Hematopoietic multipotent progenitor cell treated with erythropoietin and hydrocortisone succinate and interleukin-3 and kit ligand, for 6 days (in vitro differentiated cells): ENCODE data around the gene TOMM5.
"Not testable (repeated sequence)": the region's sequence is repeated elsewhere in the genome, so short reads cannot be mapped to it uniquely, and the experiment has no call there.

ENCODE experiments used
- DNase-seq: peaks from one replicate; pipeline ENCODE4 v3.0.0-alpha.2; 2015

Gene TOMM5

GRCh38 chr9:37609735-37610397 is 17.5 kb upstream of the TOMM5 start:
- DNase-seq: no peak

DNA sequence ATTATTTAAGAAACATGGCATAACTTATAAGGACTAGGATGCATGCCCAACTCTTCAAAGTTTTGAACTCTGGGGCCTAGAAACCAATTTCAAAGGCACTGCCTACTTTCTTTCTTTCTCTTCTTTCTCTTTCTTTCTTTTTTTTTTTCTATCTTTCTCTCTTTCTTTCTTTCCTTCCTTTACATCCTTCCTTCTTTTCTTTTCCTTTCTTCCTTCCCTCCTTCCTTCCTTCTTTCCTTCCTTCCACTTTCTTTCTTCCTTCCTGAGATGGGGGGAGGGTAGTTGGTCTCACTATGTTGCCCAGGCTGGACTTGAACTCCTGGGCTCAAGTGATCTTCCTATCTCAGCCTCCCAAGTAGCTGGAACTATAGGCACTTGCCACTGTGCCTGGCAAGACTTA is 15.9 kb upstream of the TOMM5 start:
- DNase-seq: no peak

- DNase-seq: no peak
Observed at GRCh38 chr9:37604296-37604695, 11.9 kb upstream of the TOMM5 start.

DNA sequence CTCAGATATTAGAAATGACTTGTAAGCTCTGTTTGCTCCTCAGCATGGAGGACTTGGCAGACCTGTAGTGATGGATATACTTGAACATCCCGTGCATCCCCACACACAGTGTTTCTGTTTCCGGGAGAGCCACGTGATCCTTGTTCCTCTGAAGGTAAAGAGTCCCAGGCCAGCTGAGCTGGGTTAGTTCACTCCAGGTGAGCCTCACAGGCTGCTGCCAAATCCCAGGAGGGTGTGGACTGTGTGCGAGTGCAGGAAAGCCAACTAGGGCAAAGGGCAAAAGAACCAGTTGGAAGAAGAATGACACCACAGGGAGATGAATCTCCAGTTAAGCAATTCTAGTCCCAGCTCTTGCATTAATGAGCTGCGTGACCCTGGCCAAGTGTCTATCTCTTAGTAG is 10.4 kb upstream of the TOMM5 start:
- DNase-seq: no peak

GRCh38 chr9:37602061-37602460 is 9.7 kb upstream of the TOMM5 start:
- not testable (repeated sequence) for DNase-seq

DNA sequence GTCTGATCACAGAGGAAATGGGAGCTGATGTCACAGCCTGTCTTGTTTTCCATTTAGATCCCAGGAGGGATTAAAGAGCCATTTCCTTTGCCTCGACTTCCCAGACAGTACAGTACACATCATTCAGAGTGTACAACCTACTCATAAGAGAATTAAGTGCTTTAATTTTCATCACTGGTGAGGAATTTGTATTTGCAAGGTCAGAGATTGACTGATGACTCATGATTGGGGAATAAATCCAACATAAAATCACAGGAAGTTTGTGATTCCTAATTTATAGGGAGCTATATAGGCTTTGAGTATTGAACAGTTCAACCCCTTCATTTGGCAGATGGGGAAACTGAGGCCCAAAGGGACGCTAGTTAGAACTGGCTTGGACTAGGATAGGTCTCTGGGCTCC is 4.1 kb upstream of the TOMM5 start:
- DNase-seq: no peak

GRCh38 chr9:37593883-37594448 is 1.6 kb upstream of the TOMM5 start:
- DNase-seq: peak; percentile 63

DNA sequence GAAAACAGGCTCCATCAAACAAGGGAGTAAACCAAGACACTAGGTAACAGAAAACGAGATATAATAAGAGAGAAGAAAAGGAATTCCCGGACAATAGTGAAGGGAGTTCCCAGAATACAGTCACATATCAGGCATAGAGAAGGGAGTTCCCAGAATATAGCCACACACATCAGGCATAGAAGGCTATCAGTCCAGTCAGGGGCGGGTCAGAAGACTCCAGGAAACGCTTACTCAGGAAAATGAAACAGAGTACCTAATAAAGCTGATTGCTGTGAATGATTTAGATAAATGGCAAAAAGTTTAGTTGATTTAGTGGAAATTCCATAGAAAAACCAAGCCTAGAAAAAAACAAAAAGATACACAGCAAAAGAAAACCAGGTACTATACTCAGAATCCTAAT is 4.9 kb downstream of the TOMM5 start:
- no peak for DNase-seq

DNA sequence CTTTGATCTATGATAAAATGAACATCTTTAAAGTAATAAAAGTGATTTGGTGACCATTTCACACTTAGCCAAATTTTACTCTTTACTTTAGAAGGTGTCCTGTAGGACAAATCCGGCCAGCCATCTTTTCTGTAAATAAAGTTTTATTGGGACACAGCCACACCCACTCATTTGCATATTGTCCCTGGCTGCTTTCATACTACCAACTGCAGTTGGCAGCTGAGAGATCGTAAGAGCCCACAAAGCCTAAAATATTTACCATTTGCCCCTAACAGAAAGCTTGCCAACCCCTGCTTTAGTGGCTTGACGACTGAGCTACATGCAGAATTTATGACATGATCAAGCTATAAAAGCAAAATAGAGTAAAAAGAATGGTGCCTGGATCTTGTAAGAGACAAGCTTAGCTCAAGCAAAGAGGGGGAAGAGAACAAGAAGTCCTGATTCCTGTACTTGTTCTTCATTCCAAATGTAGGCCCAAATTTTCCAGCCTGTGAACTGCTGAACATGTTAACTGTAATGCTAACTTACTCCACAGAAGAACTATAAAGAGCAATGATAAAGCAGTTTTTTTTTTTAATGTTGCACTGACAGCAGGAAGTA is 8.8 kb downstream of the TOMM5 start:
- DNase-seq: no peak

DNA sequence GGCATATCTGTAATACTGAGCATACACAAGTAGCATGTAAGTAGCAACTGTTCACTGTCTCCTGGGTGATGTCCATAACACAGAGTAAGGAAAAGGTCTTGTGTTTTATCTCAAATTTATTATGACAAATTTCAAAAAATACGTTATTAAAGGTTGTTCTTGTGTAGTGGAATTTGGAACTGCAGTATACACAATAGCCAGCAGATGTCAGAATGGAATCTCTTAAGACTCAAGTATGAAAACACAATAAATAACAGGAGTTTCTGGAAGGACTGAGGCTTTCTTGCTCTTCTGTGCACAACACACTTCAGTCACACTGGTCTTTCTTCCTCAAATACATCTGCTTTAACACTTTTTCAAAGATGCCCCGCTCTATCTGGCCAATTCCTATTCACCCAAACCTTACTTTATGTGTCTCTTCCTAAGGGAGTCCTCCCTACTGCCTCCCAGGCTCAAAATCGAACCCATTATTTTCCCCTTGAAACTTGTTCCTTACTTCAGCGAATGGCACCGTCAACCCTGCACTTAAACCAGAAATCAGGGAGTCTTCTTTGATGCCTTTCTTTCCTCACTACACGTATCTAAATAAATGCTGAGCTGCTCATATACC is 9.7 kb downstream of the TOMM5 start:
- DNase-seq: peak; percentile 83

GRCh38 chr9:37575921-37576721 is 16.3 kb downstream of the TOMM5 start, which contains the start of gene FBXO10:
Gene FBXO10 (minus strand): TSS chr9:37576380. CDS start chr9:37541768, 34,612 bp downstream.
- DNase-seq: peak; percentile 67

GRCh38 chr9:37575511-37575914 is 16.9 kb downstream of the TOMM5 start:
- DNase-seq: no peak

- DNase-seq: no peak
Observed at GRCh38 chr9:37575001-37575400, 17.4 kb downstream of the TOMM5 start.

- no peak for DNase-seq
Observed at GRCh38 chr9:37574241-37574721, 18.1 kb downstream of the TOMM5 start.

DNA sequence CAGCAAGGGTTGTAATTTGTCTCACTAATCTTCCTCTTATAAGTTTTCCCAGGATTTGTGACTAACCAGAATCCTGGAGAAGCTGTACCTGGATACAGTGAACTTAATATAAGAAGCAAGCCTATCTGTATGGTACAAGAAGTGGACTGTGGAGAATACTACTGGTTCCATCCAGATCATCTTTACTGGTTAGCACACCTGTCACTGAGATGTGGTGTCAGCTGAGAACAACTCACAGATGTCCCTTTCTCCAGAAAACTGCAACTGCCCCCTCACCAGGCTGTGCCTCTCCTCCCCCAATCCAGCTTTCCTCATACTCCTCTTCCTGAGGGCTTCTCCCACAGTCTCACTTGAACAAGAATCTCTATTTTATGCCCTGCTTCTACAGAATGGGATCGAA is 21.1 kb downstream of the TOMM5 start:
- DNase-seq: no peak

GRCh38 chr9:37566716-37567115 is 25.7 kb downstream of the TOMM5 start:
- DNase-seq: no peak

DNA sequence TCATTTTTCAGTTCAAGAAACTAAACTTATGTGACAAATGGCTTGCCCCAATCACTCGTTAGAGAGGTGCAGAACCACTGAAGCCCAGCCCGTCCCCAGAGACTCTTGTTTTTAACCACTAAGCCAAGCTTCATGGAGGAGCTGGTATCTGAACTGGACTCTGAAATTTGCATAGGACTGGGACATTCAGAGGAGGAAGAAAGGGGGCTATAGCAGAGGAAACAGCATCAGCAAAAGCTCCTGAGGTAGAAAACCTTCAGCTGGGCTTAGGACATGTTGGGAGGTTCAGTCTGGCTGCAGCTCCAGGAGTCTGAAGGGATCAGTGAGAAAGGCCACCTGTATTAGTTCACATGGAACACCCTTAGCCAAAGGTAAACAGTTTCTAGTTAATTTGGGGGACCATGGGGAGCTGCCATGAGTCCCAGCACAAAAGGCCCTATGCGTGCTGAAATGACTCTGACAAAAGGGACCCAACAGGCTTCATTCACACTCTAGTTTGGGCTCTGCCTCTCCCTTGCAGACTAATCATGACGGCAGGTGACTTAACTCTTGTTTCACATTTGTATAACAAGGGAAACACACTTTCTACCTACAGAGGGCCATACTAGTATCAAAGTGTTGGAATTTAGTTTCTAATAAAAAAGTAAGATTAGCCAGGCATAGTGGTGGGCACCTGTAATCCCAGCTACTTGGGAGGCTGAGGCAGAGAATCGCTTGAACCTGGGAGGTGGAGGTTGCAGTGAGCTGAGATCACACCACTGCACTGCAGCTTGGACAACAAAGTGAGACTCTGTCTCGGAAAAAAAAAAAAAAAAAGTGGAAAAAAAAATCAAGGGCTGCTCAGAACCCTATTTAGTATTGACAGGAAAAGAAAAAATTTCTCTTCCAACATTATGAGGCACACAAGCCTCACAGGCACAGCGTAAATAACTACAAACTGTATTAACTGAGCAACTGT is 26.5 kb downstream of the TOMM5 start:
- DNase-seq: no peak

GRCh38 chr9:37564916-37565315 is 27.5 kb downstream of the TOMM5 start:
- DNase-seq: no peak

GRCh38 chr9:37563806-37564513 is 28.4 kb downstream of the TOMM5 start:
- DNase-seq: no peak

DNA sequence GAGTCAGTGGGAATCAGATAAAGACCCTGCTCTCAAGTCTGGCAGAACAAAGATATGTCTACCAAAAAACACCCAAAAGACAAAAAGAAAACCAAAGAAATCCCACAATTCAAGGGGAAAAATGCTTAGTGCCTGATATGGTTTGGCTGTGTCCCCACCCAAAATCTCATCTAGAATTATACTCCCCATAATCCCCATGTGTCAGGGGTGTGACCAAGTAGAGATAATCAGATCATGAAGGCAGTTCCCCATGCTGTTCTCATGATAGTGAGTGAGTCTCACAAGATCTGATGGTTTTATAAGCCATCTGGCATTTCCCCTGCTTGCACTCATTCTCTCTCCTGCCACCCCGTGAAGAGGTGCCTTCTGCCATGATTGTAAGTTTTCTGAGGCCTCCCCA is 29.6 kb downstream of the TOMM5 start:
- peak; percentile 74 for DNase-seq

DNA sequence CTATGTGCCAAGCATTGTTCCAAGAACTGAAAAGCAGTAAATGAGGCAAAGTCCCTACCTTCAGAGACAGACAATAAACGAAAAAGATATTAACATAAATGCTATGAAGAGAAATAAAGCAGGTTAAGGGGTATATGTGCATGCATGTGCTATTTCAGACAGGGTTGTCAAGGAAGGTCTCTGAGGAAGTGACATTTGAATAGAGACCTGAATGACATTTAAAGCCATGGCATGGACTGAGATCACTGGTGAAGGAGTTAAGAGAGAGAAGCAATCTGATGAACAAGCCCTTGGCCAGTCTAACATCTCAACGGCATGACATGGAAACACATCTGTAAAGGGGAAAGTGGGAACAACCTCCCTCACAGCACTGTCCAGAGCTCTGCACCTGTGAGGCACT is 30.7 kb downstream of the TOMM5 start:
- DNase-seq: no peak
